GM18526 (cell line): ENCODE measurements around the gene CDCA7L.

Experiments
- POLR2A ChIP-seq: IDR thresholded peaks from 3 replicates; pipeline ENCODE4 v1.6.1; 2011; ENCODE audit not compliant: insufficient read length; ENCODE audit errors: extremely low read depth

Gene CDCA7L

DNA sequence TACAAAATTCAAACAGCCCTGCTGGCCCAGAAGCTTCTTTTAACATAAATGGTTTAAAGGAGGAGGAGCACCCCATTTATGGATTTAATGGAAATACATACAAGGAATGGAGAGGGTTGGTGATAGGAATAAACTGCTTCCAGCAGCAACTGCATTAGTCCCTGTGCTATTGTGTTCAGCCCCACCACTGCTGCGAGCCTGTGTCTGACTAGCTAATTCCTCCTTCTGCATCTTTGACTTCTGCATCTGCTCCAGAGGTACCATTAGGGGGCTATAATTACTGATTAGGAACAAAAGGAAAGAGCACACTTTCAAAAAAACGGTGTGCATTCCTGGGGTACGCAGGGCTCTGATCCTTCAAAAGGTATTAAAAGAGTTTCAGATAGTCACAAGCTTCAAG is 24.8 kb downstream of the CDCA7L start:
- TF ChIP-seq POLR2A, result no peak

DNA sequence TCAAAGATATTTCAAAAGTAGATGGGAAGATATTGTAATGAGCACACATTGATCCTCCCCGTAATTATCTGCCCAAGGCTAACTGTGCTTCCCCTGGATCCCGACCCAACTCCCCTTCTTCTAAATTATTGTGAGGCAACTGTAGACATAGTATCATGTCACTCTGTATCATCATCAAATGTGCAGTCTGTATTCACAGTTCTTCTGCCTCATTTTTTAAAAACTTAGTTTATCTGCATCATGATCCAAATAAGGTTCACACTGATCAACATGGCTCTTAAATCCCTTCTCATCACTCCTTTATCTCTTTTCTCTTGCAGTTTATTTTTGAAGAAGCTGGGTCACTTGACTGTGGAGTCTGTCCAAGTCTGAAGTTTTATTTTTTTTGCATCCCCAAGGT is 27.5 kb downstream of the CDCA7L start:
- no peak for TF ChIP-seq POLR2A

DNA sequence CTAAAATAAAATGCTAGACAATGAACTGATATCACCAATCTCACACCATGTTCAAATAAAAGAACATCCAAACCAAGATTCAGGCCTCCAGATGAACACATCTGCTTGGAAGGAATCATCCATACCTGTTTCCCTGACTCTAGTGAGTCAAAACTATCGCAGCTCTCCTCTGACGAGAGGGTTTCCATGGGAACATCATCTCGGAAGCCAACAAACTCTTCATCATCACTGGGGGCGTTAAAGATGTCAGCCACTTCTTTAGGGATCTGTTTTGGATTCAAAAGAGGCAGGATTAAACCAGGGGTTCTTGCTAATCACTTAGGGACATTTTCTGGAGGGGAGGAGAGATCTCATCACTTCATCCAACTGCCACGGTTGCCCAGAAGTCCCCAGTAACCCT is 29.1 kb downstream of the CDCA7L start:
- no peak for TF ChIP-seq POLR2A

- TF ChIP-seq POLR2A, result no peak
Measured at GRCh38 chr7:21916176-21916575, 29.5 kb downstream of the CDCA7L start.

DNA sequence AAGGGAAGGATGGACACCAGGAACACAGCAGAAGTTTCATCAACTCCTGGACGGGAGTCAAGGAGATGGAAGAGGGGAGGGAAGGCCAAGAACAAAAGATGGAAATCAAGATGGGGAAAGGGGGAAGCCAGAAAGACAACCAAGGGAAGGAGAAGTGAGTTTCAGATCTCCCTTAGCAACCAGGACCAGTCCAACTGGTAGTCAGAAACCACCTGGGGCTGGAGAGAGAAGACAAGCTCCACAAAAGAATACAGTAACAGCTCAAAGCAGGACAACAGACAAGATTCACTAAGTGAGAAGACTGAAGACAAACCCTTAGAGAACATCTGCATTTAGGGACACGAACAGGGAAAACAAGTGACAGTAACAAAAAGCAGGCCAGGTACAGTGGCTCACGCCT is 30.6 kb downstream of the CDCA7L start:
- TF ChIP-seq POLR2A, result no peak

DNA sequence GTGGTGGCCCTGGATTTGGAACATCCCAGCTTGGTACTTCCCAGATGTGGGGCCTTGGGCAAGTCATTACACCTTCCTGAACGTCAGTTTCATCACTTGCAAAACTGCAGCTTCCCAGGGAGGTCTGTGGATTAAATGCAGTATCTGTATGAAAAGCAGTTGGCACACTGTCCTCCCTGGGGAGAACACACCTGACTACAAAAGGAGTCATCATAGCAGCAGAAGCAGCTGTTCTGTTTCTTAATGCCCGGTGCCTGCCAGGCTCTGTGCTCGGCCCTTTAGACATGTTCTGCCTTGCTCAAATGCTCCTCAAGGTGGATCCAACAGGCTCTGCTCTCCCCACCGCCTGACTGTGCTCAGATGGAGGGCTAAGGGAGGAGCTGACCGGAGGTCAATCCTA is 31.0 kb downstream of the CDCA7L start:
- no peak for TF ChIP-seq POLR2A

- no peak for TF ChIP-seq POLR2A
Measured at GRCh38 chr7:21912931-21913780, 32.5 kb downstream of the CDCA7L start.

DNA sequence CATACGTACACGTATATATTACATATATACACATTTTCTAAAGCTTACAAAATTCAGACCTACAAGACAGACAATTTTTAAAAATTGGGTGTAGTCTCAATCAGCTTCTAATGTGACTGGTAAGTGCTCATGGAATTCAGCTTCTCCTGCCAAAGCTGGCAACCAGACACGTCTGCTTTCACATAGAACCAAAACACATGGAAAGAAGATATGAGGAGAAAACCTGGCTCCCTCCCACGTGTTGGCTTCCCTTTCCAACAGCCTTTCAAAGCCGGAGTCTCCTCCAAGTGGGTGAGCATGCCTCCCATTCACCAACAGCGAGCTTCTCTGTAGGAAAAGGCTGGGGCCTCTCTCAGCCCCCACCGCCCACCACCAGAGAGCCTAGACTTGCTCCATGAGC is 33.4 kb downstream of the CDCA7L start:
- TF ChIP-seq POLR2A, result no peak

GRCh38 chr7:21911341-21911875 is 34.3 kb downstream of the CDCA7L start:
- TF ChIP-seq POLR2A, result no peak

DNA sequence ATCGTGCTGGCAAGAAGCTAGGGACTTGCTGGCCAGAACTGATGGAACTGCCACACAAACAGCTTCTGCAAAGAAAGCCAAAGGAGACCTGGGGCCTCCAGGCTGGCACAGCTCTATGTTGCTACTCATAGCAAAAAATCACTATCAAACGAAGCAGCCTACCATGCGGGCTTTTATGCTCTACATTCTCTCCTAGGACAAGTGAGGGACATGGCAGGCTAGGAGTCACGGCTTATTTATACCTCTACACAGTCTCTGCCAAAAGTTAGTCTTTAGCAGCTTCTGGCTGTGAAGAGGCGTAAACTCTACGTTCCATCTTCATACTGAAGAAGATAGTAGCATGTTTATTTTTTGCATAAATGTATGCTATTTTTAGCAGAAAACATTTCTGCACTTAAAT is 35.4 kb downstream of the CDCA7L start:
- no peak for TF ChIP-seq POLR2A

GRCh38 chr7:21908746-21909145 is 37.0 kb downstream of the CDCA7L start:
- no peak for TF ChIP-seq POLR2A

GRCh38 chr7:21903020-21903786 is 42.5 kb downstream of the CDCA7L start:
- no peak for TF ChIP-seq POLR2A

- no peak for TF ChIP-seq POLR2A
Measured at GRCh38 chr7:21902240-21902639, 43.5 kb downstream of the CDCA7L start.

- TF ChIP-seq POLR2A, result no peak
Measured at GRCh38 chr7:21898265-21898930, 47.3 kb downstream of the CDCA7L start.

DNA sequence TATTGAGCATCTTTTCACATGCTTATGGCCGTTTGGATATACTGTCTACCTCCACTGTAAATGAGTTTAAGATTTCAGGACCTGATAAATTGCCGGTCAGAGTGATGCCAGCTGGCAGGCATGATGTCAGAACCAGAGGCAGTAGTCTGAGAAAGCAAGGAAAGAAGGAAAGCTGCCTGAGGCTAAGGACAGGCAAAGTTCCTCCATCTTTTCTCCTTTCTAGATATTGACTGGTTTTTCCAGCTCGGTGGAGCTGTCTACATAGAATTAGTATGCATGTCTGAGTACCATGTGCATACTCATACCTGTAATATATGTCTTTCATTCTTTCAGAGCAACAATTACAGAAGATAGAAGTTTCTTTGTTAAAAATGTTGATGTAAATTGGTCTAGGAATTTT is 52.3 kb downstream of the CDCA7L start:
- TF ChIP-seq POLR2A, result no peak

GRCh38 chr7:21891291-21891690 is 54.4 kb downstream of the CDCA7L start:
- TF ChIP-seq POLR2A, result no peak
